T-helper 17 cell (primary cell): ENCODE data around the gene PARP11. TPM values are rescaled to one million over a fixed set of nuclear protein-coding genes. Genes with fewer than 3 reads are reported as not detected.
A peak's percentile ranks its signal among the peaks of the same experiment; 100 is the strongest.

Source experiments
- ATAC-seq: fragments of 150-1000 bp; cut with Tn5 transposase; 2 replicates; pipeline ENCODE4 v1.10.0; 2021; ENCODE audit warnings: mild to moderate bottlenecking, moderate library complexity
- DNase-seq, 3 donors: peaks; one replicate each; pipeline versions ENCODE4 v3.0.0 to v3.0.0-alpha.2; 2020 to 2021
- H3K9me3 ChIP-seq: one replicate; pipeline ENCODE4 v1.7.0; 2013; ENCODE audit warnings: low read length, mild to moderate bottlenecking; ENCODE audit not compliant: control insufficient read depth, poor library complexity, severe bottlenecking
- H3K27ac Mint-ChIP-seq: one replicate; pipeline ENCODE4 v1.8.0; 2022; ENCODE audit warnings: mild to moderate bottlenecking, moderate library complexity, mixed read lengths
- H3K27me3 Mint-ChIP-seq: one replicate; pipeline ENCODE4 v1.8.0; 2022; ENCODE audit warnings: mixed read lengths
- H3K36me3 Mint-ChIP-seq: one replicate; pipeline ENCODE4 v1.8.0; 2022; ENCODE audit warnings: low read depth, mixed read lengths
- H3K4me1 Mint-ChIP-seq: one replicate; pipeline ENCODE4 v1.8.0; 2022; ENCODE audit warnings: mild to moderate bottlenecking, mixed read lengths
- H3K4me3 Mint-ChIP-seq: one replicate; pipeline ENCODE4 v1.8.0; 2022; ENCODE audit warnings: mild to moderate bottlenecking, moderate library complexity, mixed read lengths
- total RNA-seq, 4 donors: library from RNA in 2 of 4; stranded (reverse) in 2 of 4; gene quantifications; one replicate each; pipeline ENCODE4 v1.2.3 and lab custom pipeline; 2022 to 2026

The PARP11 gene
- total RNA-seq, 2 donors from 2014 or later: 16.5 to 21.3 TPM

DNA sequence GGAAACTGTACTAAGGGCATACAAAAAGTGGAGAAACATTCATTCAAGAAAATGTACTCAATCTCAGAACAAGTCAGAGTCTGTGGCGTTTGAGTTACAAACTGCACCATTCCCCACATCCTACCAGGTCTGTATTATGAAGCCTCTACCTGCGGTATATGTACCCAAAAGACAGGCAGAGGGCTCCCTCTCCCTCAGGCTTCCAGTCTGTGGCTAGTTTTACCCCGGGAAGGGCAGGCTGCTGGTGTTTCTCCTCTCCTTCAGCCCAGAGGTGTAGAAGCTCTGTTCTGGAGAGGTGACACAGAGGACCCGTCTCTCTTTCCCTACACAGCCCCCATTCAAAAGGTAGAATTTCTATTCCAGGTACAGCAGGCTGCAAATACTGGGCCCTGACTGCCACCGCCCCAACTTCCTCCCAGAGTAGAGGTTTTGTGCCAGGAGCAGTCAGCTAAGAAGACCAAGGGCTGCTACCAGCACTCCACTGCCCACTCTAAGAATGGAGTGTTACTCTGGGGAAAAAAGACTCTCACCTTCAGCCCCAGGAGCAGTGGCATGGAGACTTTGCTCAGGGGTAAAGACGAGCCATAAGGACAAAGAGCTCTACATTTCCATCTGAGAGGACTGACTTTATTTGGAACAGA, 39.4 kb downstream of the PARP11 start:
- H3K27me3 Mint-ChIP-seq: no peaks in the 10 kb centered on the region
- H3K36me3 Mint-ChIP-seq: peaks cover 6% of the 10 kb centered on the region
- ATAC-seq: no peak
- peaks cover 34% of the 10 kb centered on the region for H3K4me1 Mint-ChIP-seq
- peak overlapping the region; percentile 56 for H3K27ac Mint-ChIP-seq
- no peak overlapping the region for H3K4me3 Mint-ChIP-seq
- no peaks in the 10 kb centered on the region for H3K9me3 ChIP-seq
- DNase-seq: no peak

DNA sequence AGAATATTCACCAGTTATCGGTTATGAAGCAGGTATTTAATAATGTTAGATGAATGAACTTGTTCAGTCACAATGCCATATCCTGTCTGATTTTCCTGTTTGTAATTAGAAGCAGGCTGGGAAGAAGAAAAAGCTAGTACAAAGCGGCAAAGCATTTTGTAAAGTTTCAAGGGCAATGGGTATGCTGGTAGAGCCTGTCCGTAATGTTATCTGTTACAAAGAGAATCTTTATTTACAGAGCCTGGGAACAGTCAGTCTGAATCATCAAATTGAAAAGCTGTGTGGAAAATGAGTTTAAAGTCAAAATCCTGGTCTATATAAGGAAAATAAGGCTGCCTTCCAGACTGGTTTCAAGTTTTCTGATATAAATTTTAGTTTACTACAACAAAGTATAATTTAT, 40.5 kb downstream of the PARP11 start:
- no peak overlapping the region for H3K4me3 Mint-ChIP-seq
- H3K4me1 Mint-ChIP-seq: peaks cover 25% of the 10 kb centered on the region
- peaks cover 2% of the 10 kb centered on the region for H3K36me3 Mint-ChIP-seq
- no peaks in the 10 kb centered on the region for H3K27me3 Mint-ChIP-seq
- ATAC-seq (no peak), DNase-seq (no peak)
- no peak overlapping the region for H3K27ac Mint-ChIP-seq
- no peaks in the 10 kb centered on the region for H3K9me3 ChIP-seq

DNA sequence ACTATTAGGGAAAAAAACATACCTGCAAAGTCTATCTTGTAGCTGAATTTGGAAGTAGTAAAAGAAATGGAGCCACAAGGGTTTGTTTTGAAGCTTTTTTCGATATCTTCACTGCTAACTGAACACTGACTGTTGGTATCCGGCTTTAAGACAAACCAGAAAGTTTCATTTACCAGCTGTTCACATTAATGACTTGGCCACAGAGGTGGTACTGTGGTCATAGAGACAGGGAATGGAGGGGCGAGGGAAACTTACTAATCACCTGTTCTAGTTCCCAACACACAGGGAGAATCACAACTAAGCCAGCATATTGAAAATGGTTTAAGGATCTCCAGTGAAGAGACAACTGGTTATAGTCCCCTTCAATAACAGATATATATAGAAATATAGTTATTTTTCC, 44.3 kb downstream of the PARP11 start:
- Mint-ChIP-seq H3K36me3 (peaks cover 5% of the 10 kb centered on the region), H3K27me3 (no peaks in the 10 kb centered on the region), H3K4me3 (no peak overlapping the region), H3K4me1 (peaks cover 2% of the 10 kb centered on the region), H3K27ac (no peak overlapping the region)
- H3K9me3 ChIP-seq: no peaks in the 10 kb centered on the region
- ATAC-seq (no peak), DNase-seq (no peak)

DNA sequence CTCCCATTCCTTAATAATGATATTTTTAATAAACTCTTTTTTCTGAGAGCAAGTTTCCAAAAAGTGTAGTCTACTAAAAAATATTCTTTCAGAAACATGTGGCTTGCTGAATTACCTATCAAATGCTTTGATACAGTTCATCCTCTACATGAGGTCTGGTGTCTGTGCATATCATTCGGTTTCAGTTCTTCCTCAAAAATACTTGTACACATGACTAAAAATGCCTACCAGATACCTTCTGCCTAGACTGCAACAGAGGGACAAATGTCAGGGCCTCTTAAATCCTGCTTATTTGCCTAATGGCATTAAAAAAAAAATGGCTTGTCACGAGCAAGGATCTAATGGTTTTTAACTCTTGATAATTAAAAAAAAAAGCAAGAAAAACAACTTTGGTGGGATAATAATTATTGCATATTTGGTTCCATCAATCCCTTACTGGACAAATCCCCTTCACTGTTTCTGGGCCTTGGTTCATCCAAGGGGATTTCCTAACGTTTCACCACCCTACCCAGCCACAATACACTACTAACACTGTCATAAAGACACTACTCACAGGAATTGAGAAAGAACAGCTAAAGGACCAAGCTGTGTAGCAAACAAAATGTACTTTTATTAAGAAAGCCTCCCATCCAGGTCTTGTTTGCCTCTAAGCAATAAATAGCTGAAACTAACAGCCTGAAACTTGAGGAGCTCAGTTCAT, 45.7 kb downstream of the PARP11 start:
- no peaks in the 10 kb centered on the region for H3K9me3 ChIP-seq
- no peak for ATAC-seq
- Mint-ChIP-seq H3K4me1 (peaks cover 2% of the 10 kb centered on the region), H3K36me3 (peaks cover 7% of the 10 kb centered on the region), H3K27me3 (no peaks in the 10 kb centered on the region), H3K4me3 (no peak overlapping the region), H3K27ac (no peak overlapping the region)
- DNase-seq: no peak

DNA sequence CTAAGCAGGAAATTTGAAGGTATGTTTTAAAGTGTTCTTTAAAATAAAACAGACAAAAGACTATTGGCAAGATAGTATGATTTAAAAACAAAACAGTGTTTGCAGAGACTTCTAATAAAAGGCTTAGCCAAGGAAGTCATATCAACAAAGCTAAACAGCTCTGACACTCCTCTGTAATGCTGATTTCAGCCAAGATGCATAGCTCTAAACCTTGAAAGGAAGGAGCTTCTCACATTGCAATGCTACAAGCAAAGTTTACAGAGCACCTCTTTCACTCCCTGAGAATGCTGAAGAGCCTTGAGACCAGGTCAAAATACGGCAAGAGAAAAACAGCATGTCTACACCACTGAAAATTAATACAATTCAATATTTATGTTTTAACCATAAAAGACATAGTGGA, 51.8 kb downstream of the PARP11 start:
- Mint-ChIP-seq H3K4me3 (no peak overlapping the region), H3K4me1 (peaks cover 2% of the 10 kb centered on the region), H3K27me3 (no peaks in the 10 kb centered on the region), H3K36me3 (peaks cover 8% of the 10 kb centered on the region), H3K27ac (no peak overlapping the region)
- no peaks in the 10 kb centered on the region for H3K9me3 ChIP-seq
- DNase-seq: no peak
- ATAC-seq: no peak

DNA sequence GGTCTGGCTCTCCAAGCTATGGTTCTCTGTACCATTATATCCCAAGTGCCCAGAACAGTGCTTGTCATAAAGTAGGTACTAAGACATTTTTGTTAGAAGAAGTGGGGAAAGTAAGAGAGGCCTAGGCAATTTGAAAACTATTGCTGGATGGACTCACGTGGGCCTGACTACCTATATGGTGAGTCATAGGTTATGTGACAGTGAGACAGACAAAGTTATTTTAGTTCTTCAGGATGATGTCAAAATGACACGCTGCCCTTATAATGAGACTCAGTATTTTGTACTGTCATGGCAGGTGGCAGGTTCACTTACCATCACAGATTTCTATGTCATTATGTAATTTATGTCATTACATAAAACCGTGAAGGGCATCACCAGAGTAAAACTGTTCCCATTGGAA, 53.1 kb downstream of the PARP11 start:
- peaks cover 10% of the 10 kb centered on the region for H3K36me3 Mint-ChIP-seq
- H3K4me3 Mint-ChIP-seq: no peak overlapping the region
- peaks cover 4% of the 10 kb centered on the region for H3K4me1 Mint-ChIP-seq
- DNase-seq: no peak
- ATAC-seq: no peak
- no peak overlapping the region for H3K27ac Mint-ChIP-seq
- H3K27me3 Mint-ChIP-seq: no peaks in the 10 kb centered on the region
- no peaks in the 10 kb centered on the region for H3K9me3 ChIP-seq

DNA sequence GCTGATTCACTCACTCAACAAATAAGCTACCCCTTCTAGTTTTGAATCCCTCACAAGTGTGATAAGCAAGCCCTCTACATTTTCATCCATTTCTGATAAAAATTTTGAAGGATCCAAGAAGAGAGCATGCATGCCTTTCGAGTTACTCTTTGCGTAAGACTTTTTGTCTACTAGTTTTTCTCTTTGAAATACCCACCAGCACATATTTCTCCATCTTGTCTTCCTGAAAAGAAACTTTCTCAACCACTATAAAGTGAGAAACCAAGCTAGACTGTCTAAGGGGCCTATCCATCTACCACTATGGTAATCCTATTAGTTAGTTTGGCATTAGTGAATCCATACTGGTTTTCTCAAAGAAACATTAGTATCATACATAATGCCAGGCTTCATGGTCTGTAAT, 56.9 kb downstream of the PARP11 start:
- Mint-ChIP-seq H3K4me1 (peaks cover 5% of the 10 kb centered on the region), H3K36me3 (peaks cover 8% of the 10 kb centered on the region), H3K27ac (no peak overlapping the region), H3K27me3 (no peaks in the 10 kb centered on the region), H3K4me3 (no peak overlapping the region)
- H3K9me3 ChIP-seq: no peaks in the 10 kb centered on the region
- DNase-seq: no peak
- no peak for ATAC-seq

DNA sequence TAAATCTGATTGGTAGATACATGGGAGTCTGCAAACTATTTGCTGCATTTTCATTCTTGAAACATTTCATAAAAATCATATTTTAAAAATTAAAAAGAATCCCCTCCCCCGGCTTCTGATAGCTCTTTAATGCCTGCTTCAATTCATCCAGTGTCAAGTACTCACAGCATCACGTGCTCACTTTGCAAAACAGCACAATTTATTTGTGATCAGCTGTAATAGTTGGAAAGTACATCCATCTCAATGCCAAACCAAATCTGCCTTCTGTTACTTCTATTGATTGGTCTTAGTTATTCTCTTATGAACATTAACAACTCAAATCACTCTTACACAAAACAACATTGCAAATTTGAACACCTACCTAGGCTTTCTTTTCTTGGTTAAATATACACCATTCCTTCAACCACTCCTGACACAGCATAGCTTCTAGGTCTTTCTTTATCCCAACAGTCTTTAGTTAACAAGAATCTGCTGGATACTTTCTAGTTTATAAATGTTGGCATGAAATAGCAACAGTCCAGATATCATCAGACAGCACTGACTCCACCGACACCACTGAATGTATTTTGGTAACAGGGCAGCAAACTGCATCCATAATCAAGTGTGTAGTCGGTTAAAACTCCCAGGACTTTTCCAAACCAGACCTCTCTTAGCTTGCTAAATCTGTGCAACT, 58.0 kb downstream of the PARP11 start:
- no peaks in the 10 kb centered on the region for H3K27me3 Mint-ChIP-seq
- H3K27ac Mint-ChIP-seq: no peak overlapping the region
- H3K9me3 ChIP-seq: no peaks in the 10 kb centered on the region
- ATAC-seq (no peak), DNase-seq (no peak)
- peaks cover 11% of the 10 kb centered on the region for H3K4me1 Mint-ChIP-seq
- H3K36me3 Mint-ChIP-seq: peaks cover 13% of the 10 kb centered on the region
- H3K4me3 Mint-ChIP-seq: no peak overlapping the region

DNA sequence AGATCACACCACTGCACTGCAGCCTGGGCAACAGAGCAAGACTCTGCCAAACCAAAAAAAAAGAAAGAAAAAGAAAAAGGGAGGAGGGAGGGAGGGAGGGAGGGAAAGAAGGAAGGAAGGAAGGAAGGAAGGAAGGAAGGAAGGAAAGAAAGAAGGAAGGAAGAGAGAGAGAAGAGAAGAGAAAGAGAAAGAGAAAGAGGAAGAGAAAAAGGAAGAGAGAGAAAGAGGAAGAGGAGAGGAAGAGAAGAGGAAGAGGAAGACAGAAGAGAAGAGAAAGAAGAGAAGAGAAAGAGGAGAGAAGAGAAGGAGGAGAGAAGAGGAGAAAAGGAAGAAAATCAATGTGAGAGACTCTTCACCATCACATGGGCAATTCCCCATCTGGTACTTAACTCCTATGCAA, 62.7 kb downstream of the PARP11 start:
- H3K4me1 Mint-ChIP-seq: peaks cover 11% of the 10 kb centered on the region
- no peaks in the 10 kb centered on the region for H3K9me3 ChIP-seq
- DNase-seq (no peak), ATAC-seq (no peak)
- H3K4me3 Mint-ChIP-seq: no peak overlapping the region
- peaks cover 7% of the 10 kb centered on the region for H3K36me3 Mint-ChIP-seq
- H3K27me3 Mint-ChIP-seq: no peaks in the 10 kb centered on the region
- peak overlapping the region; percentile 45 for H3K27ac Mint-ChIP-seq

DNA sequence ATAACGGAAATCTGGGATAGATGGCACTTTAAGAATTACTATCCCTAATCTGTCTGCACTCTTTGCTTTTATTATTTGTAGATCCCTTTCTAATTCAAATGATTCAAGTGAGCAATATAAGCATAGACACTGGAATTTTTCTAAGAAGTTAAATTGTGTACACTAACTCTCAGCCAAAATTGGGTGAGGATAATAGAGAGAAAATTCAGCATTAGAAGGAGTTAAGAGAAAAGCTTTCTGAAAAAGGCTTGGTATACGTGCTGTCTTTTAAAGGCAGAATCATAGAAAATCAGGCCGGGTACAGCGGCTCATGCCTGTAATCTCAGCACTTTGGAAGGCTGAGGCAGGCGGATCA, 63.2 kb downstream of the PARP11 start:
- no peak overlapping the region for H3K4me3 Mint-ChIP-seq
- H3K4me1 Mint-ChIP-seq: peaks cover 7% of the 10 kb centered on the region
- ATAC-seq (no peak), DNase-seq (no peak)
- no peaks in the 10 kb centered on the region for H3K27me3 Mint-ChIP-seq
- peaks cover 7% of the 10 kb centered on the region for H3K36me3 Mint-ChIP-seq
- H3K27ac Mint-ChIP-seq: no peak overlapping the region
- no peaks in the 10 kb centered on the region for H3K9me3 ChIP-seq

DNA sequence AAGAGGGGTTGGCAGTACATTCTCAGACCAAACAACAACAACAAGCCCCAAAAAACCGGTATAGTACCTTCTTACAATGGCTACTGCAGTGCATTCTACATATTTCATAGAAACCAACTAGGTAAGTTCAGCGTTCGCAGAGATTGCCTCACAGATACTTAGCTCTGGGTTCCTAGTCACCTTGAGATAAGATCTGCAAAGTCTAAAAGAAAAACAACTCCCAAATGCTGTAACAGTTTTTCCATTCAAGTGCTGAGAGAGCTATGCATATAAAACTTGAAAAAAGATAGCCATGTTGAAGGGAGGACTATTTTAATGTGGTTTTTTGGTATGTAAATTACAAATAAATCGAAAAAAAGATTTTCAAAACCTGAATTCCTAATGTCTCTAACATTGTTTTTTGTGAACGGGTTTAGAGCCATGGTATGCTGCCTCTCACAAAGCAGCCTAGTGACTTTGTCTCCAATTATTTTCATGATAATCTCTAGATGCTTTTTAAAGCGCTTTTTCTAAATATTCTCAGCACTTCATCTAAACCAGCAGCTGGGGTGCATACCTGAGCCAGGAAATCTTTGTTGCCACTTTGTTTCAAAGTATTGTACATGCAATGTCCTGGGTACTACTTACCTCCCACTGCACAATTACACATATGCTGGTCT, 63.7 kb downstream of the PARP11 start:
- H3K4me1 Mint-ChIP-seq: peaks cover 7% of the 10 kb centered on the region
- no peaks in the 10 kb centered on the region for H3K27me3 Mint-ChIP-seq
- H3K4me3 Mint-ChIP-seq: no peak overlapping the region
- H3K36me3 Mint-ChIP-seq: peaks cover 7% of the 10 kb centered on the region
- H3K9me3 ChIP-seq: no peaks in the 10 kb centered on the region
- no peak for DNase-seq
- ATAC-seq: no peak
- H3K27ac Mint-ChIP-seq: no peak overlapping the region

DNA sequence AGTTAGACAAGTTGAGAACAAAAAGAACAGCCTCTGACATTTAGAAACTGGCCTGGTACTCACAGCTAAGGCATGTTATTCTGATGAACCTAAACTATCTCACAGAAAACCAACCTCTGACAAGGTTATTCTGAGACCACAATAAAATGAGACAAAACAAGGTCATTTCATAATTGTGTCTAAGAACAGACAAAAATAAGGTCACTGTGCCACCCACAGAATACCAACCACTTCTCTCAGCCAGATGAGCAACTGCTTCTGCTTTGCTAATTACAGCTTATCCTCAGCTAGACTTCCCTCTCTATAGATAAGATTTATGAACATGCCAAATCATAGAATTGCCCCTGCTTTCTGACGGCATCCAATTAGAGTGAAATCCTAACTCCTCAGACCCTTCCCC, 68.1 kb downstream of the PARP11 start:
- Mint-ChIP-seq H3K36me3 (no peaks in the 10 kb centered on the region), H3K4me3 (no peak overlapping the region), H3K27ac (peak overlapping the region; percentile 68), H3K27me3 (no peaks in the 10 kb centered on the region), H3K4me1 (no peaks in the 10 kb centered on the region)
- DNase-seq (no peak), ATAC-seq (no peak)
- no peaks in the 10 kb centered on the region for H3K9me3 ChIP-seq

DNA sequence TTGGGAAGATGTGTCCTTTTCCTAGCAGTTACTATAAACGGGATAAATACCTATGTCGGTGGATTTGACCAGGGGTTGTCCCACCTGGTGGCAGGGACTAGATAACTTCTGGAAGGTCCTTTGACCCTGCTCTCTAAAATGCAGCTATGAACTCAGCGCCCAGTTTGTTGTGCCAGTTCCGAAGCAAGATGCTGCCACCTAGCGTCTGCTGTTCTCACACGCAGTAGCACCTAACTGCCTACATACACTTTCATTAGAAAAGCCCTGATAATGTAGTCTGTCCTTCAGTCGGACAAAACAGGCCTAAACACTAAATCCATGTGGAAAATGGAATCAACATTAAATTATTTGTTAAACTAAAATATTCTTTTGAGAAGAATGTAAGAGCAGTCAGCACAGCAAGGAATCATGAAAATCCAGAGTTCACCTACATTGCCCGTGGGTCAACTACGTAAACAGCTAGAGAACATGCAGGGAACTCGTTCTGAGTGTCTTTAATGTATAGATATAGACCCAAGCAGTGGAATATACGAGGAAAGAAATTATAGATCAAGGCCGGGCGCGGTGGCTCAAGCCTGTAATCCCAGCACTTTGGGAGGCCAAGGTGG, 69.2 kb downstream of the PARP11 start:
- no peaks in the 10 kb centered on the region for H3K4me1 Mint-ChIP-seq
- no peaks in the 10 kb centered on the region for H3K27me3 Mint-ChIP-seq
- DNase-seq (peak; percentile 39 to 49 (median 41)), ATAC-seq (peak; percentile 71)
- no peaks in the 10 kb centered on the region for H3K9me3 ChIP-seq
- peak overlapping the region; percentile 24 for H3K27ac Mint-ChIP-seq
- H3K4me3 Mint-ChIP-seq: no peak overlapping the region
- no peaks in the 10 kb centered on the region for H3K36me3 Mint-ChIP-seq
